ENCODE data around the gene CHMP2A.
"Not testable (repeated sequence)": the region's sequence is repeated elsewhere in the genome, so short reads cannot be mapped to it uniquely, and the experiment has no call there.

Gene CHMP2A

GRCh38 chr19:58511353-58512208, 43.3 kb downstream of the CHMP2A start, which contains the start of gene SLC27A5:
SLC27A5 (minus strand) TSS chr19:58511992; CDS start chr19:58511955, 37 bp downstream.
- no peak for DNase-seq (ENCODE audit: low spot score)

- no peak for DNase-seq (ENCODE audit: low spot score)
Measured at GRCh38 chr19:58510084-58510862, 44.6 kb downstream of the CHMP2A start.

- DNase-seq (ENCODE audit: low spot score): no peak
Measured at GRCh38 chr19:58509731-58510083, 45.2 kb downstream of the CHMP2A start.

- DNase-seq (ENCODE audit: low spot score): not testable (repeated sequence)
Measured at GRCh38 chr19:58507602-58508223, 47.2 kb downstream of the CHMP2A start.
